HepG2 (cell line): ENCODE results near the gene WSB2. TPM values are rescaled to one million over a fixed set of nuclear protein-coding genes. Genes with fewer than 3 reads are reported as not detected.

Experiments
- ARHGAP35 ChIP-seq: sonication (generic); formaldehyde crosslinking; IDR thresholded peaks from 2 replicates; pipeline ENCODE4 v1.9.0; 2022; ENCODE audit warnings: mild to moderate bottlenecking, inconsistent platforms, moderate library complexity, missing genetic modification reagents, borderline replicate concordance
- ASH2L ChIP-seq: fragments of 300-600, 200-600 bp; sonication (generic); IDR thresholded peaks from 2 replicates; pipeline ENCODE4 v1.7.0; 2017; ENCODE audit warnings: low read depth, mild to moderate bottlenecking, moderate library complexity, mixed read lengths, low read length; ENCODE audit not compliant: insufficient read length
- DMAP1 ChIP-seq: IDR thresholded peaks from 2 replicates; pipeline ENCODE4 v1.6.1; 2016
- HNRNPL ChIP-seq: fragments of 200-400 bp; formaldehyde crosslinking; IDR thresholded peaks from 2 replicates; pipeline ENCODE4 v1.6.1; 2017; ENCODE audit warnings: mild to moderate bottlenecking, low read depth, low read length
- JUNB ChIP-seq: sonication (generic); formaldehyde crosslinking; IDR thresholded peaks from 2 replicates; pipeline ENCODE4 v1.8.0; 2022; ENCODE audit warnings: missing genetic modification reagents, mild to moderate bottlenecking, borderline replicate concordance
- KLF11 ChIP-seq: IDR thresholded peaks from 2 replicates; pipeline ENCODE4 v1.6.1; 2016; ENCODE audit warnings: missing compliant biosample characterization
- MAZ ChIP-seq, 2 experiments: sonication (generic) in 1 of 2; formaldehyde crosslinking in 1 of 2; IDR thresholded peaks; 2 replicates each; pipeline versions ENCODE4 v1.5.0 to v1.6.1; 2012 to 2020; ENCODE audit warnings: low read depth in 2 of 2, mild to moderate bottlenecking in 2 of 2, borderline replicate concordance in 1 of 2, improper control_type of control experiment in 1 of 2, low read length in 1 of 2, missing genetic modification reagents in 1 of 2, moderate library complexity in 1 of 2
- POGZ ChIP-seq: sonication (generic); formaldehyde crosslinking; IDR thresholded peaks from 2 replicates; pipeline ENCODE4 v1.4.0; 2020; ENCODE audit warnings: mild to moderate bottlenecking, missing genetic modification reagents
- RFX1 ChIP-seq: fragments of 450-650 bp; IDR thresholded peaks from 2 replicates; pipeline ENCODE4 v1.6.1; 2017
- RXRA ChIP-seq: sonication (generic); formaldehyde crosslinking; IDR thresholded peaks from 2 replicates; pipeline ENCODE4 v1.5.1; 2020; ENCODE audit warnings: missing genetic modification reagents
- SNAPC4 ChIP-seq: sonication (generic); formaldehyde crosslinking; IDR thresholded peaks from 2 replicates; pipeline ENCODE4 v1.4.0; 2020; ENCODE audit warnings: mild to moderate bottlenecking, missing genetic modification reagents
- SRSF4 ChIP-seq: fragments of 200-400 bp; formaldehyde crosslinking; IDR thresholded peaks from one replicate; pipeline ENCODE4 v1.6.1; 2018; ENCODE audit warnings: mild to moderate bottlenecking, low read depth, low read length, moderate library complexity; ENCODE audit not compliant: poor library complexity, severe bottlenecking
- STAG1 ChIP-seq: sonication (generic); formaldehyde crosslinking; IDR thresholded peaks from 2 replicates; pipeline ENCODE4 v1.4.0; 2020; ENCODE audit warnings: missing genetic modification reagents
- UBTF ChIP-seq: sonication (generic); formaldehyde crosslinking; IDR thresholded peaks from 2 replicates; pipeline ENCODE4 v1.4.0; 2020; ENCODE audit warnings: mild to moderate bottlenecking, missing genetic modification reagents
- ZNF264 ChIP-seq: sonication (generic); formaldehyde crosslinking; IDR thresholded peaks from 2 replicates; pipeline ENCODE4 v1.4.0; 2020; ENCODE audit warnings: missing genetic modification reagents
- ZNF317 ChIP-seq: sonication (generic); formaldehyde crosslinking; IDR thresholded peaks from 2 replicates; pipeline ENCODE4 v1.5.0; 2020; ENCODE audit warnings: mild to moderate bottlenecking, missing genetic modification reagents
- ZNF496 ChIP-seq: sonication (generic); formaldehyde crosslinking; IDR thresholded peaks from 2 replicates; pipeline ENCODE4 v1.8.1; 2023; ENCODE audit warnings: mild to moderate bottlenecking, moderate library complexity, missing genetic modification reagents; ENCODE audit not compliant: insufficient replicate concordance
- ZSCAN25 ChIP-seq: sonication (generic); formaldehyde crosslinking; IDR thresholded peaks from 2 replicates; pipeline ENCODE4 v1.8.0; 2022; ENCODE audit warnings: mild to moderate bottlenecking, missing genetic modification reagents
- polyA plus RNA-seq, 8 experiments: library from polyadenylated mRNA; depleted of rRNA in 3 of 8; stranded (reverse) in 7 of 8; unstranded in 1 of 8; fragments of >200 nt; fragmentation: Illumina TruSeq in 4 of 8; extraction: Trizol in 4 of 8; gene quantifications; 2 replicates each; pipeline versions ENCODE4 v1.2.1 to v1.2.3, GENCODE V29; 2011 to 2016; ENCODE audit warnings: low read depth in 4 of 8, missing spikeins in 1 of 8, mixed read lengths in 1 of 8; ENCODE audit not compliant: insufficient read depth in 1 of 8
- total RNA-seq, 5 experiments: library from RNA; depleted of rRNA; stranded (reverse); fragments of >200 nt; fragmentation: Illumina TruSeq; extraction: Trizol; gene quantifications; 2 replicates each; pipeline ENCODE4 v1.2.3, GENCODE V29; 2016; ENCODE audit warnings: low read depth in 1 of 5
- TF ChIP-seq, protein P1 (sequence below): IDR thresholded peaks from 2 replicates; pipeline ENCODE4 v1.6.1; 2016
- TF ChIP-seq, protein P2 (sequence below): IDR thresholded peaks from 2 replicates; pipeline ENCODE4 v1.6.1; 2016; ENCODE audit warnings: low read depth, borderline replicate concordance

WSB2 gene
- total and polyA plus RNA-seq, 2 of the 13 experiments (the other 11 are each of a cell fraction or from before 2014, with no cell fraction given) = 31.0 to 82.8 TPM

GRCh38 chr12:118052324-118053070, 8.5 kb downstream of the WSB2 start (continued):
- TF ChIP-seq SNAPC4 (CRISPR knock-in tag) (no peak), ZSCAN25 (CRISPR knock-in tag) (no peak; the same call in 1 of the 2 replicates), JUNB (CRISPR knock-in tag) (peak; percentile 97), ASH2L (peak; percentile 85), KLF11 (CRISPR knock-in tag) (0 out of 2 replicates have a peak, but pooled peaks have one; percentile 76), ZNF496 (no peak), MAZ (IDR thresholded peaks at IDR 0.05; ENCODE audit: borderline replicate concordance, low read depth, low read length) (peak; percentile 35; the same call in 1 of the 2 replicates), MAZ (CRISPR knock-in tag; IDR thresholded peaks at IDR 0.05; ENCODE audit: low read depth) (peak; percentile 72), ZNF317 (peak; percentile 79), SRSF4 (no peak), DMAP1 (CRISPR knock-in tag) (peak; percentile 76), STAG1 (CRISPR knock-in tag) (peak; percentile 21; the same call in 1 of the 2 replicates), ZNF264 (CRISPR knock-in tag) (peak; percentile 73; the same call in 1 of the 2 replicates), RFX1 (no peak), UBTF (peak; percentile 81), ARHGAP35 (no peak), HNRNPL (0 out of 2 replicates have a peak, but pooled peaks have one; percentile 51), RXRA (CRISPR knock-in tag) (peak; percentile 99), POGZ (CRISPR knock-in tag) (peak; percentile 91)
- TF ChIP-seq, protein P1, sequence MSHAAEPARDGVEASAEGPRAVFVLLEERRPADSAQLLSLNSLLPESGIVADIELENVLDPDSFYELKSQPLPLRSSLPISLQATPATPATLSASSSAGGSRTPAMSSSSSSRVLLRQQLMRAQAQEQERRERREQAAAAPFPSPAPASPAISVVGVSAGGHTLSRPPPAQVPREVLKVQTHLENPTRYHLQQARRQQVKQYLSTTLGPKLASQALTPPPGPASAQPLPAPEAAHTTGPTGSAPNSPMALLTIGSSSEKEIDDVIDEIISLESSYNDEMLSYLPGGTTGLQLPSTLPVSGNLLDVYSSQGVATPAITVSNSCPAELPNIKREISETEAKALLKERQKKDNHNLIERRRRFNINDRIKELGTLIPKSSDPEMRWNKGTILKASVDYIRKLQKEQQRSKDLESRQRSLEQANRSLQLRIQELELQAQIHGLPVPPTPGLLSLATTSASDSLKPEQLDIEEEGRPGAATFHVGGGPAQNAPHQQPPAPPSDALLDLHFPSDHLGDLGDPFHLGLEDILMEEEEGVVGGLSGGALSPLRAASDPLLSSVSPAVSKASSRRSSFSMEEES (CRISPR knock-in tag) = peak; percentile 83
- TF ChIP-seq, protein P2, sequence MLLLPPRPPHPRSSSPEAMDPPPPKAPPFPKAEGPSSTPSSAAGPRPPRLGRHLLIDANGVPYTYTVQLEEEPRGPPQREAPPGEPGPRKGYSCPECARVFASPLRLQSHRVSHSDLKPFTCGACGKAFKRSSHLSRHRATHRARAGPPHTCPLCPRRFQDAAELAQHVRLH (CRISPR knock-in tag) = peak; percentile 74; the same call in 1 of the 2 replicates
